Upper lobe of left lung (tissue), 4 donors: ENCODE measurements around the gene PLA2G4A.

Source experiments
- POLR2A ChIP-seq, 4 donors: fragments of 450-650 bp; IDR thresholded peaks; one replicate each; pipeline ENCODE4 v1.5.1; 2016 to 2017; ENCODE audit warnings: antibody characterized with exemption in 4 of 4, mild to moderate bottlenecking in 2 of 4
- TF ChIP-seq, protein P1 (sequence below), 6 experiments: fragments of 450-650 bp in 4 of 6; fragments of 200-600 bp in 2 of 6; sonication (generic) in 2 of 6; IDR thresholded peaks; one replicate each; pipeline ENCODE4 v1.5.1; 2016 to 2019; ENCODE audit warnings: antibody characterized with exemption in 6 of 6

DNA sequence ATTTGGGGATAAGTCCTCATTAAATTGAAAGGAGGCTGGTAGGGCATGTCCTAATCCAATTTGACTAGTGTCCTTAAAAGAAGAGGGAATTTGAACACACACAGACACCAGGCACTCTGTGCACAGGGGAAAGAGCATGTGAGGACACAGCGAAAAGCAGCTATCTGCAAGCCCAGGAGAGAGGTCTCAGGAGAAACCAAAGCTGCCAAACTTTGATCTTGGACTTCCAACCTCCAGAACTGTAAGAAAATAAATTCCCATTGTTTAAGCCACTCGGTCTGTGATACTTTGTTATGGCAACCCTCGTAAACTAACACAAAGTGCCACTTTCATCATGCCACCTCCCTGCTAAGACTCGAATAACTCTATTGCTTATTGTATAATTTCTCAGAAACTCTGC, 13.8 kb downstream of the PLA2G4A start:
- TF ChIP-seq, protein P1, sequence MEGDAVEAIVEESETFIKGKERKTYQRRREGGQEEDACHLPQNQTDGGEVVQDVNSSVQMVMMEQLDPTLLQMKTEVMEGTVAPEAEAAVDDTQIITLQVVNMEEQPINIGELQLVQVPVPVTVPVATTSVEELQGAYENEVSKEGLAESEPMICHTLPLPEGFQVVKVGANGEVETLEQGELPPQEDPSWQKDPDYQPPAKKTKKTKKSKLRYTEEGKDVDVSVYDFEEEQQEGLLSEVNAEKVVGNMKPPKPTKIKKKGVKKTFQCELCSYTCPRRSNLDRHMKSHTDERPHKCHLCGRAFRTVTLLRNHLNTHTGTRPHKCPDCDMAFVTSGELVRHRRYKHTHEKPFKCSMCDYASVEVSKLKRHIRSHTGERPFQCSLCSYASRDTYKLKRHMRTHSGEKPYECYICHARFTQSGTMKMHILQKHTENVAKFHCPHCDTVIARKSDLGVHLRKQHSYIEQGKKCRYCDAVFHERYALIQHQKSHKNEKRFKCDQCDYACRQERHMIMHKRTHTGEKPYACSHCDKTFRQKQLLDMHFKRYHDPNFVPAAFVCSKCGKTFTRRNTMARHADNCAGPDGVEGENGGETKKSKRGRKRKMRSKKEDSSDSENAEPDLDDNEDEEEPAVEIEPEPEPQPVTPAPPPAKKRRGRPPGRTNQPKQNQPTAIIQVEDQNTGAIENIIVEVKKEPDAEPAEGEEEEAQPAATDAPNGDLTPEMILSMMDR (IDR thresholded peaks at IDR 0.05): no peak
- TF ChIP-seq POLR2A (IDR thresholded peaks at IDR 0.05): no peak
